H9 (cell line): ENCODE data around the gene SLC17A2. TPM values are rescaled to one million over a fixed set of nuclear protein-coding genes. Genes with fewer than 3 reads are reported as not detected.

Source experiments
- DNase-seq: peaks from one replicate; pipeline ENCODE4 v3.0.0-alpha.2; 2017
- H2AFZ ChIP-seq: one replicate; pipeline ENCODE4 v1.6.1; 2013; ENCODE audit warnings: mild to moderate bottlenecking, low read length, control low read depth, moderate library complexity
- H2AK5ac ChIP-seq: 2 replicates; pipeline ENCODE4 v1.6.1; 2013; ENCODE audit warnings: low read length, control low read depth, mixed read lengths; ENCODE audit not compliant: insufficient read length
- H2BK120ac ChIP-seq: one replicate; pipeline ENCODE4 v1.6.1; 2013; ENCODE audit warnings: low read depth, mild to moderate bottlenecking, low read length, control low read depth, inconsistent platforms; ENCODE audit not compliant: poor library complexity, severe bottlenecking
- H2BK12ac ChIP-seq: 2 replicates; pipeline ENCODE4 v1.6.1; 2013; ENCODE audit warnings: low read length, control low read depth, mixed read lengths, low read depth; ENCODE audit not compliant: insufficient read length
- H2BK15ac ChIP-seq: 2 replicates; pipeline ENCODE4 v1.6.1; 2013; ENCODE audit warnings: low read depth, low read length, control low read depth
- H2BK20ac ChIP-seq: one replicate; pipeline ENCODE4 v1.6.1; 2013; ENCODE audit warnings: low read depth, mild to moderate bottlenecking, low read length, control low read depth, inconsistent platforms; ENCODE audit not compliant: poor library complexity, severe bottlenecking
- H2BK5ac ChIP-seq: 2 replicates; pipeline ENCODE4 v1.6.1; 2013; ENCODE audit warnings: low read length, control low read depth, mixed read lengths; ENCODE audit not compliant: insufficient read length
- H3K14ac ChIP-seq: 2 replicates; pipeline ENCODE4 v1.6.1; 2013; ENCODE audit warnings: low read length, control low read depth; ENCODE audit not compliant: insufficient read depth
- H3K18ac ChIP-seq: 2 replicates; pipeline ENCODE4 v1.6.1; 2013; ENCODE audit warnings: low read depth, mild to moderate bottlenecking, mixed read lengths, low read length, control low read depth; ENCODE audit not compliant: insufficient read length
- H3K23ac ChIP-seq: 2 replicates; pipeline ENCODE4 v1.6.1; 2013; ENCODE audit warnings: low read length, control low read depth, mixed read lengths, low read depth; ENCODE audit not compliant: insufficient read length
- H3K23me2 ChIP-seq: 2 replicates; pipeline ENCODE4 v1.6.1; 2013; ENCODE audit warnings: low read depth, mild to moderate bottlenecking, mixed read lengths, low read length, control low read depth; ENCODE audit not compliant: insufficient read length, poor library complexity, severe bottlenecking
- H3K27ac ChIP-seq: 2 replicates; pipeline ENCODE4 v1.5.1; 2013; ENCODE audit warnings: low read length, control low read depth, mixed read lengths, low read depth; ENCODE audit not compliant: insufficient read length
- H3K27me3 ChIP-seq: 2 replicates; pipeline ENCODE4 v1.6.1; 2013; ENCODE audit warnings: low read length, control low read depth, inconsistent platforms; ENCODE audit not compliant: insufficient read depth
- H3K4ac ChIP-seq: 2 replicates; pipeline ENCODE4 v1.6.1; 2013; ENCODE audit warnings: low read depth, mild to moderate bottlenecking, control low read depth, inconsistent platforms, low read length, moderate library complexity
- H3K4me1 ChIP-seq: 2 replicates; pipeline ENCODE4 v1.6.1; 2013; ENCODE audit warnings: low read length, control low read depth, inconsistent platforms; ENCODE audit not compliant: insufficient read depth
- H3K4me2 ChIP-seq: 2 replicates; pipeline ENCODE4 v1.6.1; 2013; ENCODE audit warnings: low read length, control low read depth, mixed read lengths; ENCODE audit not compliant: insufficient read length, insufficient read depth
- H3K56ac ChIP-seq: 2 replicates; pipeline ENCODE4 v1.6.1; 2013; ENCODE audit warnings: low read depth, mild to moderate bottlenecking, mixed read lengths, low read length, control low read depth; ENCODE audit not compliant: insufficient read length
- H3K79me1 ChIP-seq: 2 replicates; pipeline ENCODE4 v1.6.1; 2013; ENCODE audit warnings: low read depth, mild to moderate bottlenecking, moderate library complexity, low read length, control low read depth, inconsistent platforms; ENCODE audit not compliant: insufficient read depth, poor library complexity, severe bottlenecking
- H3K79me2 ChIP-seq: 2 replicates; pipeline ENCODE4 v1.6.1; 2013; ENCODE audit warnings: low read length, control low read depth, inconsistent platforms; ENCODE audit not compliant: insufficient read depth
- H3K9ac ChIP-seq: 2 replicates; pipeline ENCODE4 v1.6.1; 2013; ENCODE audit warnings: low read length, control low read depth, mixed read lengths; ENCODE audit not compliant: insufficient read length; ENCODE audit errors: extremely low read depth
- H3K9me3 ChIP-seq: one replicate; pipeline ENCODE4 v1.6.1; 2013; ENCODE audit warnings: low read depth, low read length, inconsistent platforms; ENCODE audit not compliant: control insufficient read depth
- H3T11ph ChIP-seq: one replicate; pipeline ENCODE4 v1.6.1; 2013; ENCODE audit warnings: mild to moderate bottlenecking, low read length, control low read depth, inconsistent platforms
- H4K20me1 ChIP-seq: one replicate; pipeline ENCODE4 v1.6.1; 2013; ENCODE audit not compliant: control insufficient read depth, insufficient read length, insufficient read depth
- H4K5ac ChIP-seq: 2 replicates; pipeline ENCODE4 v1.6.1; 2013; ENCODE audit warnings: low read depth, mild to moderate bottlenecking, mixed read lengths, low read length, control low read depth; ENCODE audit not compliant: insufficient read length
- H4K8ac ChIP-seq: replicated peaks from 2 replicates; pipeline ENCODE4 v1.6.1; 2013; ENCODE audit warnings: low read length, control low read depth, mixed read lengths, low read depth; ENCODE audit not compliant: insufficient read length
- H4K91ac ChIP-seq: 2 replicates; pipeline ENCODE4 v1.6.1; 2013; ENCODE audit warnings: low read depth, mild to moderate bottlenecking, moderate library complexity, mixed read lengths, low read length, control low read depth; ENCODE audit not compliant: insufficient read length
- H3K27ac Mint-ChIP-seq, 3 experiments: 2 replicates in 2 of 3; 3 replicates in 1 of 3; pipeline ENCODE4 v1.8.0; 2020 to 2021; ENCODE audit warnings: mixed read lengths in 3 of 3, mild to moderate bottlenecking in 1 of 3, moderate library complexity in 1 of 3
- H3K27me3 Mint-ChIP-seq: 2 replicates; pipeline ENCODE4 v1.8.0; 2021; ENCODE audit warnings: low read depth, mild to moderate bottlenecking, moderate library complexity, mixed read lengths
- H3K36me3 Mint-ChIP-seq, 3 experiments: 2 replicates in 2 of 3; 3 replicates in 1 of 3; pipeline ENCODE4 v1.8.0; 2020 to 2021; ENCODE audit warnings: low read depth in 3 of 3, mixed read lengths in 3 of 3; ENCODE audit not compliant: insufficient read depth in 1 of 3
- H3K4me1 Mint-ChIP-seq, 2 experiments: 2 replicates each; pipeline ENCODE4 v1.8.0; 2020; ENCODE audit warnings: mixed read lengths in 2 of 2
- H3K4me3 Mint-ChIP-seq, 2 experiments: 2 replicates in 1 of 2; 3 replicates in 1 of 2; pipeline ENCODE4 v1.8.0; 2020 to 2021; ENCODE audit warnings: mild to moderate bottlenecking in 2 of 2, mixed read lengths in 2 of 2, moderate library complexity in 1 of 2
- H3K9me3 Mint-ChIP-seq, 2 experiments: 2 replicates in 1 of 2; 3 replicates in 1 of 2; pipeline ENCODE4 v1.8.0; 2020; ENCODE audit warnings: mild to moderate bottlenecking in 2 of 2, mixed read lengths in 2 of 2, moderate library complexity in 1 of 2
- CTCF ChIP-seq: fragments of 200-600 bp; sonication (generic); conservative IDR thresholded peaks from 3 replicates; pipeline ENCODE4 v1.8.0; 2021; ENCODE audit warnings: antibody characterized with exemption, mild to moderate bottlenecking
- WGBS: extraction: QIAGEN DNeasy Blood & Tissue Kit; methylation state at CpG from one replicate; pipeline ENCODE4 v1.1.7; 2013; ENCODE audit warnings: missing lambda C conversion rate, low lambda C conversion rate, mixed read lengths; ENCODE audit not compliant: insufficient read length; ENCODE audit errors: extremely low coverage; 5-methylcytosine and 5-hydroxymethylcytosine counted together
- total RNA-seq: library from RNA; stranded (reverse); gene quantifications from 2 replicates; pipeline ENCODE4 v1.2.1, GENCODE V29; 2021

Gene SLC17A2
- total RNA-seq, 1 experiment from 2014 or later, result not detected

GRCh38 chr6:25943887-25944286, 13.4 kb upstream of the SLC17A2 start:
- H3T11ph ChIP-seq, result no peak overlapping the region
- Mint-ChIP-seq H3K36me3 (peaks cover 4 to 14% (median 10%) of the 10 kb centered on the region in 3 experiments; a peak in 5 of 7 replicates), H3K27me3 (no peaks in the 10 kb centered on the region), H3K27ac (no peak overlapping the region), H3K4me1 (no peaks in the 10 kb centered on the region), H3K4me3 (no peak overlapping the region), H3K9me3 (peaks cover 10 to 12% of the 10 kb centered on the region in 2 experiments)
- H3K14ac ChIP-seq, result no peak overlapping the region
- H2AK5ac ChIP-seq, result no peak overlapping the region
- no peak overlapping the region for H4K8ac ChIP-seq
- H2BK20ac ChIP-seq, result no peak overlapping the region
- no peak overlapping the region for H3K4me2 ChIP-seq
- no peaks in the 10 kb centered on the region for H3K23me2 ChIP-seq
- H2BK120ac ChIP-seq, result no peak overlapping the region
- no peak overlapping the region for H4K91ac ChIP-seq
- no peak overlapping the region for H4K5ac ChIP-seq
- H2BK12ac ChIP-seq, result no peak overlapping the region
- H3K4ac ChIP-seq, result no peak overlapping the region
- H3K27ac ChIP-seq, result no peak overlapping the region
- H3K56ac ChIP-seq, result no peak overlapping the region
- H3K23ac ChIP-seq, result no peak overlapping the region
- no peak for TF ChIP-seq CTCF
- DNase-seq, result no peak
- H3K4me1 ChIP-seq, result no peaks in the 10 kb centered on the region
- H2AFZ ChIP-seq, result no peak overlapping the region
- no peaks in the 10 kb centered on the region for H3K79me2 ChIP-seq
- no peaks in the 10 kb centered on the region for H4K20me1 ChIP-seq
- no peak overlapping the region for H3K18ac ChIP-seq
- H3K79me1 ChIP-seq, result no peaks in the 10 kb centered on the region
- no peaks in the 10 kb centered on the region for H3K9me3 ChIP-seq
- no peak overlapping the region for H2BK15ac ChIP-seq
- H3K9ac ChIP-seq, result no peak overlapping the region
- no peak overlapping the region for H2BK5ac ChIP-seq
- no peaks in the 10 kb centered on the region for H3K27me3 ChIP-seq
- WGBS, result no CpG with 5 or more reads among the region's 1 CpG
